ENCODE data around the gene TRAF2. TPM values are rescaled to one million over a fixed set of nuclear protein-coding genes. Genes with fewer than 3 reads are reported as not detected.
A peak's percentile ranks its signal among the peaks of the same experiment; 100 is the strongest.

Gene TRAF2
- total and polyA plus RNA-seq, 2 donors (not counting 1 experiment from before 2014, with no cell fraction given) = 25.5 to 54.5 TPM

DNA sequence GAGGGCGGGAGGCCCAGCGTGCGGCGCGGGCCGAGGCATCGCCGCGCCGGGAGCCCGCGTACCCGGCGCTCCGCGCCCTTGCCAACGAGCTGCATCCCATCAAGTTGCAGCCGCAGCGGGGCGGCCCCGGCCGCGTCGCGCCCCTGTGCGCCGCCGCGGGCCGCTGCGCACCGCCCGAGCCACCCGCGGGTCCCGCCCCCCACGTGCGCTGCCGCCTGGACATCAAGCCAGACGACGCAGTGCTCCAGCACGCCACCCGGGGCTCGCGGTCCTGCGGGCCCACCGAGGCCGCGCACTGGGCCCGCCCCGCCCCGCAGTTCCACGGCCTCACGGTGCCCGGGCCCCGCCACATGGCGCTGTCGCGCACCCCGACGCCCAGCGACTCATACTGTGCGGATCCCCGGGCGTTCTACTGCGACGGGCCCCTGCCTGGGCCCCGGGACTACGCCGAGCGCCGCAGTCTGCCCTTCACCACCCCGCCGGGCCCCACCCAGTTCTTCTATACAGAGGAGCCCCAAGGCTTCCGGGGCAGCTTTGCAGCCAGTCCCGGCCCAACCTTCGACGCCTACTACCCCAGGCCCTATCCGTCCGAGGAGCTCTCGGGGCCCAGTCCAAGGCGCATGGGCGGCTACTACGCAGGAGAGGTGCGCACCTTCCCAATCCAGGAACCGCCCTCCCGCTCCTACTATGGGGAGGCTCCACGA, 41.4 kb upstream of the TRAF2 start:
- H3K4me2 ChIP-seq (replicated peaks; ENCODE audit: low read depth, low read length, poor library complexity, severe bottlenecking) = no peak overlapping the region
- H3K27me3 ChIP-seq (replicated peaks in 1 of 4; ENCODE audit: control extremely low read depth in 1 of 4, control insufficient read depth in 3 of 4, insufficient read depth in 4 of 4, low read length in 3 of 4) = peaks cover 0 to 39% (median 12%) of the 10 kb centered on the region in 4 experiments
- no peak overlapping the region for H3K27ac ChIP-seq (ENCODE audit: low read length in 2 of 2)
- peaks cover 26% of the 10 kb centered on the region for H4K20me1 ChIP-seq (ENCODE audit: control insufficient read depth, insufficient read depth, low read length, poor library complexity, severe bottlenecking)
- H3K9ac ChIP-seq (ENCODE audit: low read length) = no peak overlapping the region
- 18% methylated on average over 88 of the region's 88 CpGs for WGBS (ENCODE audit: insufficient coverage)
- H3K9me3 ChIP-seq (ENCODE audit: control extremely low read depth in 1 of 3, control insufficient read depth in 2 of 3, insufficient read depth in 1 of 3, low read length in 2 of 3) = peaks cover 0 to 25% (median 0%) of the 10 kb centered on the region in 3 donors
- peak overlapping the region; percentile 29 for H3K4me3 Mint-ChIP-seq
- no peaks in the 10 kb centered on the region for H3K9me3 Mint-ChIP-seq (ENCODE audit: insufficient read depth)
- peak overlapping the region; percentile 26 for H3K27ac Mint-ChIP-seq
- CTCF ChIA-PET = interaction anchor here (0.6 to 3.5 kb wide), 3 partner anchors 31 to 204 kb away, joined by 3 to 11 read pairs (median 5); no protein-coding TSS in a partner anchor
- peaks cover 31% of the 10 kb centered on the region for H3K4me1 Mint-ChIP-seq
- H3K4me1 ChIP-seq (ENCODE audit: control insufficient read depth in 2 of 2, insufficient read depth in 2 of 2, low read length in 2 of 2) = peaks cover 46 to 52% of the 10 kb centered on the region in 2 donors
- TF ChIP-seq CTCF (IDR thresholded peaks at IDR 0.05) (no peak), EZH2 (IDR thresholded peaks at IDR 0.05; ENCODE audit: borderline replicate concordance, insufficient read depth, low read depth, low read length, poor library complexity, severe bottlenecking) (no peak)
- H2AFZ ChIP-seq (ENCODE audit: insufficient read depth, low read depth, low read length, poor library complexity, severe bottlenecking) = no peak overlapping the region
- DNase-seq (peak; percentile 51), ATAC-seq (ENCODE audit: low read depth) (no peak)
- no peaks in the 10 kb centered on the region for H3K36me3 ChIP-seq (replicated peaks in 1 of 2; ENCODE audit: control extremely low read depth in 1 of 2, control insufficient read depth in 1 of 2, extremely low read depth in 1 of 2, insufficient read depth in 2 of 2, low read length in 1 of 2)
- H3K27me3 Mint-ChIP-seq = peaks cover 7% of the 10 kb centered on the region
- intact Hi-C loops (cut with micrococcal nuclease) = loop anchor here (5.0 kb wide), 1 partner anchor 57 kb away; no protein-coding TSS in a partner anchor
- POLR2A ChIA-PET = no interaction called here
- H3K79me2 ChIP-seq (ENCODE audit: control insufficient read depth, insufficient read depth, low read length) = no peaks in the 10 kb centered on the region
- H3K4me3 ChIP-seq (ENCODE audit: control extremely low read depth in 1 of 5, extremely low read depth in 1 of 5, insufficient read depth in 1 of 5, low read depth in 2 of 5, low read length in 4 of 5) = no peak overlapping the region
